ENCODE results near the gene DRAXIN. TPM values are rescaled to one million over a fixed set of nuclear protein-coding genes. Genes with fewer than 3 reads are reported as not detected.

The DRAXIN gene
- polyA plus RNA-seq, 3 donors from 2014 or later: 0.29 to 0.94 (median 0.58) TPM

GRCh38 chr1:11761988-11762406 lies 70.5 kb downstream of the DRAXIN start, which contains the start of gene C1orf167:
Gene C1orf167 (plus strand): TSS chr1:11762193. CDS start chr1:11764401, 2,208 bp downstream.
- H3K27me3 Mint-ChIP-seq (ENCODE audit: low read depth in 3 of 3): peaks cover 4 to 14% (median 11%) of the 10 kb centered on the region in 3 donors
- peaks cover 0 to 3% (median 0%) of the 10 kb centered on the region in 3 donors for H3K36me3 Mint-ChIP-seq
- H3K27ac Mint-ChIP-seq: no peak within 1 kb of the TSS
- H3K4me1 Mint-ChIP-seq: peaks cover 4 to 6% of the 10 kb centered on the region in 2 donors
- DNase-seq: peak in 2 of 3 donors; percentile 12 to 16
- H3K9me3 Mint-ChIP-seq: no peaks in the 10 kb centered on the region
- peak within 1 kb of the TSS in 4 of 5 donors; percentile 29 to 60 (median 46) for H3K4me3 Mint-ChIP-seq

- peaks cover 0 to 3% (median 0%) of the 10 kb centered on the region in 3 donors for H3K36me3 Mint-ChIP-seq
- H3K27ac Mint-ChIP-seq: no peak overlapping the region
- no peaks in the 10 kb centered on the region for H3K9me3 Mint-ChIP-seq
Observed at GRCh38 chr1:11764115-11764514, 72.6 kb downstream of the DRAXIN start.

GRCh38 chr1:11764519-11764918 lies 73.0 kb downstream of the DRAXIN start:
- Mint-ChIP-seq H3K9me3 (no peaks in the 10 kb centered on the region), H3K36me3 (peaks cover 0 to 3% (median 0%) of the 10 kb centered on the region in 3 donors), H3K27ac (no peak overlapping the region), H3K27me3 (ENCODE audit: low read depth in 3 of 3) (peaks cover 4 to 13% (median 9%) of the 10 kb centered on the region in 3 donors), H3K4me3 (no peak overlapping the region), H3K4me1 (peaks cover 4 to 6% of the 10 kb centered on the region in 2 donors)
- DNase-seq: no peak

More at GRCh38 chr1:11764115-11764514, 72.6 kb downstream of the DRAXIN start:
- no peak for DNase-seq
- H3K4me1 Mint-ChIP-seq: peaks cover 4 to 6% of the 10 kb centered on the region in 2 donors
- H3K27me3 Mint-ChIP-seq (ENCODE audit: low read depth in 3 of 3): peaks cover 4 to 13% (median 11%) of the 10 kb centered on the region in 3 donors
- no peak overlapping the region for H3K4me3 Mint-ChIP-seq

GRCh38 chr1:11765661-11766428 lies 74.3 kb downstream of the DRAXIN start:
- H3K4me3 Mint-ChIP-seq: no peak overlapping the region
- peaks cover 4 to 6% of the 10 kb centered on the region in 2 donors for H3K4me1 Mint-ChIP-seq
- DNase-seq: no peak
- peaks cover 4 to 7% (median 6%) of the 10 kb centered on the region in 3 donors for H3K27me3 Mint-ChIP-seq (ENCODE audit: low read depth in 3 of 3)
- no peak overlapping the region for H3K27ac Mint-ChIP-seq
- H3K9me3 Mint-ChIP-seq: no peaks in the 10 kb centered on the region
- peaks cover 0 to 3% (median 0%) of the 10 kb centered on the region in 3 donors for H3K36me3 Mint-ChIP-seq

GRCh38 chr1:11766429-11766776 lies 74.9 kb downstream of the DRAXIN start:
- Mint-ChIP-seq H3K4me1 (peaks cover under 1 to 4% of the 10 kb centered on the region in 2 donors), H3K9me3 (no peaks in the 10 kb centered on the region), H3K27ac (no peak overlapping the region), H3K27me3 (ENCODE audit: low read depth in 3 of 3) (peaks cover 2 to 7% (median 4%) of the 10 kb centered on the region in 3 donors), H3K4me3 (no peak overlapping the region), H3K36me3 (no peaks in the 10 kb centered on the region)
- DNase-seq: no peak

GRCh38 chr1:11767922-11768704 lies 76.6 kb downstream of the DRAXIN start:
- no peak overlapping the region for H3K4me3 Mint-ChIP-seq
- peaks cover 0 to 4% (median 2%) of the 10 kb centered on the region in 3 donors for H3K27me3 Mint-ChIP-seq (ENCODE audit: low read depth in 3 of 3)
- no peaks in the 10 kb centered on the region for H3K9me3 Mint-ChIP-seq
- no peaks in the 10 kb centered on the region for H3K36me3 Mint-ChIP-seq
- no peak for DNase-seq
- H3K4me1 Mint-ChIP-seq: no peaks in the 10 kb centered on the region
- no peak overlapping the region for H3K27ac Mint-ChIP-seq

- Mint-ChIP-seq H3K36me3 (no peaks in the 10 kb centered on the region), H3K9me3 (no peaks in the 10 kb centered on the region), H3K27ac (no peak overlapping the region), H3K4me3 (no peak overlapping the region), H3K4me1 (no peaks in the 10 kb centered on the region), H3K27me3 (ENCODE audit: low read depth in 3 of 3) (peaks cover 0 to 4% (median 2%) of the 10 kb centered on the region in 3 donors)
- DNase-seq: no peak
Observed at GRCh38 chr1:11768821-11769220, 77.3 kb downstream of the DRAXIN start.

GRCh38 chr1:11769274-11769673 lies 77.8 kb downstream of the DRAXIN start:
- Mint-ChIP-seq H3K36me3 (no peaks in the 10 kb centered on the region), H3K27ac (no peak overlapping the region), H3K4me3 (no peak overlapping the region), H3K27me3 (ENCODE audit: low read depth in 3 of 3) (peaks cover 0 to 4% (median 2%) of the 10 kb centered on the region in 3 donors), H3K4me1 (no peaks in the 10 kb centered on the region), H3K9me3 (no peaks in the 10 kb centered on the region)
- DNase-seq: no peak

- Mint-ChIP-seq H3K27ac (no peak overlapping the region), H3K4me1 (no peaks in the 10 kb centered on the region), H3K4me3 (no peak overlapping the region), H3K27me3 (ENCODE audit: low read depth in 3 of 3) (peaks cover 0 to 3% (median 2%) of the 10 kb centered on the region in 3 donors), H3K36me3 (no peaks in the 10 kb centered on the region), H3K9me3 (no peaks in the 10 kb centered on the region)
- no peak for DNase-seq
Observed at GRCh38 chr1:11770011-11770410, 78.5 kb downstream of the DRAXIN start.

GRCh38 chr1:11771481-11772043 lies 80.1 kb downstream of the DRAXIN start:
- DNase-seq: no peak
- Mint-ChIP-seq H3K36me3 (no peaks in the 10 kb centered on the region), H3K9me3 (no peaks in the 10 kb centered on the region), H3K4me3 (no peak overlapping the region), H3K27ac (no peak overlapping the region), H3K27me3 (ENCODE audit: low read depth in 3 of 3) (peaks cover 0 to 1% (median 0%) of the 10 kb centered on the region in 3 donors), H3K4me1 (no peaks in the 10 kb centered on the region)

- Mint-ChIP-seq H3K4me3 (no peak overlapping the region), H3K27me3 (ENCODE audit: low read depth in 3 of 3) (peaks cover 0 to 1% (median 0%) of the 10 kb centered on the region in 3 donors), H3K9me3 (no peaks in the 10 kb centered on the region), H3K27ac (no peak overlapping the region), H3K36me3 (no peaks in the 10 kb centered on the region), H3K4me1 (no peaks in the 10 kb centered on the region)
- no peak for DNase-seq
Observed at GRCh38 chr1:11772458-11772857, 80.9 kb downstream of the DRAXIN start.

GRCh38 chr1:11774753-11775152 lies 83.2 kb downstream of the DRAXIN start:
- no peak for DNase-seq
- Mint-ChIP-seq H3K27me3 (ENCODE audit: low read depth in 3 of 3) (peaks cover 0 to 1% (median 0%) of the 10 kb centered on the region in 3 donors), H3K36me3 (no peaks in the 10 kb centered on the region), H3K27ac (no peak overlapping the region), H3K4me1 (no peaks in the 10 kb centered on the region), H3K9me3 (no peaks in the 10 kb centered on the region), H3K4me3 (no peak overlapping the region)
